Neural cell (in vitro differentiated cells): ENCODE data around the gene FDXACB1. TPM values are rescaled to one million over a fixed set of nuclear protein-coding genes. Genes with fewer than 3 reads are reported as not detected.
A peak's percentile ranks its signal among the peaks of the same experiment; 100 is the strongest.

Experiments used
- H2AFZ ChIP-seq: fragments of 200-600, 300-800 bp; sonication (generic), shearing (Covaris generic); 2 replicates; pipeline ENCODE4 v1.6.0; 2014; ENCODE audit warnings: low read depth, mild to moderate bottlenecking, antibody characterized with exemption, low read length, moderate library complexity
- H3F3A ChIP-seq: fragments of 200-600 bp; shearing (Covaris generic); 2 replicates; pipeline ENCODE4 v1.6.1; 2016; ENCODE audit warnings: mild to moderate bottlenecking, moderate library complexity, mixed read lengths, antibody characterized with exemption, low read length; ENCODE audit not compliant: insufficient read depth, poor library complexity, severe bottlenecking
- H3K27ac ChIP-seq: fragments of 200-600, 300-800 bp; sonication (generic), shearing (Covaris generic); 2 replicates; pipeline ENCODE4 v1.5.1; 2014; ENCODE audit warnings: mild to moderate bottlenecking, low read length, moderate library complexity
- H3K27me3 ChIP-seq: fragments of 300-800, 200-600 bp; sonication (generic), shearing (Covaris generic); 2 replicates; pipeline ENCODE4 v1.6.0; 2014; ENCODE audit warnings: mild to moderate bottlenecking, low read depth, low read length, moderate library complexity; ENCODE audit not compliant: insufficient read depth
- H3K36me3 ChIP-seq: fragments of 300-800, 200-600 bp; sonication (generic), shearing (Covaris generic); 2 replicates; pipeline ENCODE4 v1.5.1; 2014; ENCODE audit warnings: mild to moderate bottlenecking, antibody characterized with exemption, low read length, moderate library complexity; ENCODE audit not compliant: insufficient read depth
- H3K4me2 ChIP-seq: fragments of 300-800, 200-600 bp; sonication (generic), shearing (Covaris generic); 2 replicates; pipeline ENCODE4 v1.6.0; 2014; ENCODE audit warnings: mild to moderate bottlenecking, low read length
- H3K4me3 ChIP-seq: fragments of 300-800, 200-600 bp; sonication (generic), shearing (Covaris generic); 2 replicates; pipeline ENCODE4 v1.5.1; 2014; ENCODE audit warnings: mild to moderate bottlenecking, low read length, moderate library complexity
- H3K79me2 ChIP-seq: fragments of 200-600 bp; shearing (Covaris generic); replicated peaks from 2 replicates; pipeline ENCODE4 v1.6.0; 2014; ENCODE audit warnings: mild to moderate bottlenecking, low read length, moderate library complexity; ENCODE audit not compliant: insufficient read depth
- H3K9ac ChIP-seq: fragments of 300-800, 200-600 bp; sonication (generic), shearing (Covaris generic); 2 replicates; pipeline ENCODE4 v1.6.1; 2016; ENCODE audit warnings: mild to moderate bottlenecking, low read length, mixed read lengths
- H3K9me2 ChIP-seq: fragments of 200-600 bp; shearing (Covaris generic); 2 replicates; pipeline ENCODE4 v1.6.1; 2016; ENCODE audit warnings: mild to moderate bottlenecking, low read length, mixed read lengths; ENCODE audit not compliant: insufficient read depth
- H3K9me3 ChIP-seq: fragments of 200-600, 300-800 bp; sonication (generic), shearing (Covaris generic); 2 replicates; pipeline ENCODE4 v1.6.1; 2016; ENCODE audit warnings: mild to moderate bottlenecking, mixed run types, low read length, moderate library complexity, mixed read lengths
- H4K20me1 ChIP-seq: fragments of 200-600 bp; shearing (Covaris generic); 2 replicates; pipeline ENCODE4 v1.6.1; 2016; ENCODE audit warnings: mild to moderate bottlenecking, mixed run types; ENCODE audit not compliant: insufficient read depth
- CTCF ChIP-seq: fragments of 450-650 bp; IDR thresholded peaks from 2 replicates; pipeline ENCODE4 v1.5.1; 2014; ENCODE audit warnings: antibody characterized with exemption, mild to moderate bottlenecking, moderate library complexity; ENCODE audit not compliant: poor library complexity, severe bottlenecking
- EZH2 ChIP-seq: fragments of 200-600, 300-800 bp; shearing (Covaris generic), sonication (generic); IDR thresholded peaks from 2 replicates; pipeline ENCODE4 v1.6.1; 2014; ENCODE audit warnings: antibody characterized with exemption, low read length, borderline replicate concordance, mild to moderate bottlenecking; ENCODE audit not compliant: insufficient read depth, poor library complexity, severe bottlenecking
- POLR2AphosphoS5 ChIP-seq: IDR thresholded peaks from 2 replicates; pipeline ENCODE4 v1.6.1; 2012
- RAD21 ChIP-seq: fragments of 450-650 bp; conservative IDR thresholded peaks from 2 replicates; pipeline ENCODE4 v1.6.1; 2014; ENCODE audit warnings: antibody characterized with exemption, mild to moderate bottlenecking, moderate library complexity
- REST ChIP-seq: IDR thresholded peaks from 2 replicates; pipeline ENCODE4 v1.6.1; 2012; ENCODE audit warnings: borderline replicate concordance
- SMC3 ChIP-seq: fragments of 450-650 bp; conservative IDR thresholded peaks from 2 replicates; pipeline ENCODE4 v1.6.1; 2014; ENCODE audit warnings: antibody characterized with exemption, mild to moderate bottlenecking, moderate library complexity; ENCODE audit not compliant: poor library complexity
- TAF1 ChIP-seq: IDR thresholded peaks from 2 replicates; pipeline ENCODE4 v1.6.1; 2012; ENCODE audit warnings: low read depth
- polyA plus RNA-seq: library from polyadenylated mRNA; depleted of rRNA; stranded (reverse); fragments of >200 nt; gene quantifications from 2 replicates; pipeline ENCODE4 v1.2.3, GENCODE V29; 2014

FDXACB1 gene
- polyA plus RNA-seq, 1 donor from 2014 or later: 3.1 TPM

GRCh38 chr11:111834432-111835163, 44.4 kb downstream of the FDXACB1 start:
- Histone ChIP-seq H3K27me3 (no peaks in the 10 kb centered on the region), H3K27ac (peak overlapping the region; percentile 5), H3K36me3 (no peaks in the 10 kb centered on the region), H4K20me1 (no peaks in the 10 kb centered on the region), H3K4me2 (no peak overlapping the region), H3K9me2 (no peaks in the 10 kb centered on the region), H3F3A (no peaks in the 10 kb centered on the region), H3K79me2 (no peaks in the 10 kb centered on the region), H2AFZ (no peak overlapping the region), H3K4me3 (no peak overlapping the region), H3K9me3 (no peaks in the 10 kb centered on the region), H3K9ac (no peak overlapping the region)
- TF ChIP-seq EZH2: no peak
- no peak for TF ChIP-seq REST
- TF ChIP-seq SMC3: no peak

GRCh38 chr11:111833524-111833923, 45.4 kb downstream of the FDXACB1 start:
- TF ChIP-seq RAD21 (no peak), SMC3 (no peak), TAF1 (no peak), REST (no peak), POLR2AphosphoS5 (no peak), CTCF (no peak)
- H3K79me2 ChIP-seq: no peaks in the 10 kb centered on the region
- H3K4me2 ChIP-seq: no peak overlapping the region
- H3K9ac ChIP-seq: no peak overlapping the region
- H3K27me3 ChIP-seq: no peaks in the 10 kb centered on the region
- H3K9me3 ChIP-seq: no peaks in the 10 kb centered on the region
- no peak overlapping the region for H3K4me3 ChIP-seq
- no peak overlapping the region for H2AFZ ChIP-seq
- H3F3A ChIP-seq: no peaks in the 10 kb centered on the region
- H3K27ac ChIP-seq: no peak overlapping the region
- no peaks in the 10 kb centered on the region for H4K20me1 ChIP-seq
- no peaks in the 10 kb centered on the region for H3K9me2 ChIP-seq
- no peaks in the 10 kb centered on the region for H3K36me3 ChIP-seq
